Neutrophil (primary cell): ENCODE results near the gene GNAL.
A peak's percentile ranks its signal among the peaks of the same experiment; 100 is the strongest.

ENCODE experiments used
- H3K27ac ChIP-seq: fragments of 200-600 bp; sonication (generic); 2 replicates; pipeline ENCODE4 v1.5.1; 2016; ENCODE audit warnings: mild to moderate bottlenecking, moderate library complexity
- H3K27me3 ChIP-seq: fragments of 200-600 bp; sonication (generic); 2 replicates; pipeline ENCODE4 v1.6.0; 2016; ENCODE audit warnings: mild to moderate bottlenecking
- H3K36me3 ChIP-seq: fragments of 200-600 bp; sonication (generic); 2 replicates; pipeline ENCODE4 v1.5.1; 2017
- H3K4me1 ChIP-seq, 2 experiments: fragments of 200-600 bp in 1 of 2; sonication (generic) in 1 of 2; 1 replicate in 1 of 2; 2 replicates in 1 of 2; pipeline versions ENCODE4 v1.5.1 to v1.6.1; 2013 to 2016; ENCODE audit warnings: low read depth in 1 of 2, low read length in 1 of 2, mild to moderate bottlenecking in 1 of 2, moderate library complexity in 1 of 2; ENCODE audit not compliant: control insufficient read depth in 1 of 2, insufficient read depth in 1 of 2
- H3K4me3 ChIP-seq, 2 experiments: fragments of 200-600 bp in 1 of 2; sonication (generic) in 1 of 2; 1 replicate in 1 of 2; 2 replicates in 1 of 2; pipeline ENCODE4 v1.5.1; 2013 to 2016; ENCODE audit warnings: low read depth in 1 of 2, low read length in 1 of 2, mild to moderate bottlenecking in 1 of 2, moderate library complexity in 1 of 2
- H3K9me3 ChIP-seq: fragments of 200-600 bp; sonication (generic); 2 replicates; pipeline ENCODE4 v1.5.1; 2016
- CTCF ChIP-seq: fragments of 200-600 bp; sonication (generic); IDR thresholded peaks from 2 replicates; pipeline ENCODE4 v1.5.1; 2016; ENCODE audit warnings: antibody characterized with exemption

GNAL gene

GRCh38 chr18:11724781-11725180 is 35.7 kb downstream of the GNAL start:
- H3K27me3 ChIP-seq, result peaks cover 25% of the 10 kb centered on the region
- H3K9me3 ChIP-seq, result no peaks in the 10 kb centered on the region
- no peak overlapping the region for H3K4me3 ChIP-seq
- no peaks in the 10 kb centered on the region for H3K36me3 ChIP-seq
- H3K27ac ChIP-seq, result no peak overlapping the region
- TF ChIP-seq CTCF, result no peak
- H3K4me1 ChIP-seq, result no peaks in the 10 kb centered on the region

- Histone ChIP-seq H3K4me1 (no peaks in the 10 kb centered on the region), H3K27ac (no peak overlapping the region), H3K27me3 (peaks cover 40% of the 10 kb centered on the region), H3K36me3 (no peaks in the 10 kb centered on the region), H3K4me3 (no peak overlapping the region), H3K9me3 (no peaks in the 10 kb centered on the region)
- no peak for TF ChIP-seq CTCF
Observed at GRCh38 chr18:11726556-11726955, 37.5 kb downstream of the GNAL start.

GRCh38 chr18:11728249-11728648 is 39.2 kb downstream of the GNAL start:
- no peaks in the 10 kb centered on the region for H3K36me3 ChIP-seq
- H3K4me3 ChIP-seq, result no peak overlapping the region
- peaks cover 3% of the 10 kb centered on the region in 2 experiments for H3K4me1 ChIP-seq
- peaks cover 57% of the 10 kb centered on the region for H3K27me3 ChIP-seq
- H3K9me3 ChIP-seq, result no peaks in the 10 kb centered on the region
- H3K27ac ChIP-seq, result no peak overlapping the region
- TF ChIP-seq CTCF, result no peak

GRCh38 chr18:11729556-11729955 is 40.5 kb downstream of the GNAL start:
- Histone ChIP-seq H3K27ac (no peak overlapping the region), H3K36me3 (no peaks in the 10 kb centered on the region), H3K9me3 (no peaks in the 10 kb centered on the region), H3K4me3 (no peak overlapping the region), H3K27me3 (peaks cover 70% of the 10 kb centered on the region), H3K4me1 (peaks cover 5% of the 10 kb centered on the region in 2 experiments)
- no peak for TF ChIP-seq CTCF

GRCh38 chr18:11733031-11733430 is 44.0 kb downstream of the GNAL start:
- H3K27ac ChIP-seq, result no peak overlapping the region
- peaks cover 5% of the 10 kb centered on the region in 2 experiments for H3K4me1 ChIP-seq
- no peaks in the 10 kb centered on the region for H3K9me3 ChIP-seq
- no peaks in the 10 kb centered on the region for H3K36me3 ChIP-seq
- peak; percentile 80 for TF ChIP-seq CTCF
- peak overlapping the region in 1 of 2 experiments; percentile 20 for H3K4me3 ChIP-seq
- peaks cover 97% of the 10 kb centered on the region for H3K27me3 ChIP-seq

- Histone ChIP-seq H3K27ac (no peak overlapping the region), H3K27me3 (peaks cover 84% of the 10 kb centered on the region), H3K4me1 (peaks cover 5% of the 10 kb centered on the region in 2 experiments), H3K36me3 (no peaks in the 10 kb centered on the region), H3K4me3 (no peak overlapping the region), H3K9me3 (no peaks in the 10 kb centered on the region)
- no peak for TF ChIP-seq CTCF
Observed at GRCh38 chr18:11736656-11737055, 47.6 kb downstream of the GNAL start.
